Lower leg skin (tissue), 3 donors: ENCODE data around the gene TRAPPC14.

Experiments
- POLR2A ChIP-seq, 2 donors: fragments of 450-650 bp; IDR thresholded peaks; one replicate each; pipeline ENCODE4 v1.6.1; 2016 to 2017; ENCODE audit warnings: antibody characterized with exemption in 2 of 2, mild to moderate bottlenecking in 1 of 2, moderate library complexity in 1 of 2
- TF ChIP-seq, protein P1 (sequence below), 3 donors: fragments of 450-650 bp; IDR thresholded peaks; one replicate each; pipeline ENCODE4 v1.5.1; 2016; ENCODE audit warnings: antibody characterized with exemption in 3 of 3, mild to moderate bottlenecking in 3 of 3, moderate library complexity in 2 of 3

DNA sequence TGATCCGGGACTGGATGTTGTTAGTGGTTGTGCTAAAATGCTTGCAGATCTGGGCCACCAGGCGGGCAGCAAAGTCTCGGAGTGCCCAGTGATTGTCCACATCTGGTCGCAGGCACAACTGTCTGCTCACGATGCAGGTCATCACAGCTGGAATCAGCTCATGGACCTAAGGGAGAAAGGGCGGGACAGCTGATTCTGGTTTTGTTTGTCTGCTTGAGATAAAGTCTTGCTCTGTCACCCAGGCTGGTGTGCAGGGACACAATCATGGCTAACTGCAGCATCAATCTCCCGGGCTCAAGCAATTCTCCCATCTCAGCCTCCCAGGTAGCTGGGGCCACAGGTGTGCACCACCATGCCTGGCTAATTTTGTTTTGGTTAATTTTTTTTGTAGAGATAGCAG lies 47.4 kb downstream of the TRAPPC14 start:
- TF ChIP-seq, protein P1, sequence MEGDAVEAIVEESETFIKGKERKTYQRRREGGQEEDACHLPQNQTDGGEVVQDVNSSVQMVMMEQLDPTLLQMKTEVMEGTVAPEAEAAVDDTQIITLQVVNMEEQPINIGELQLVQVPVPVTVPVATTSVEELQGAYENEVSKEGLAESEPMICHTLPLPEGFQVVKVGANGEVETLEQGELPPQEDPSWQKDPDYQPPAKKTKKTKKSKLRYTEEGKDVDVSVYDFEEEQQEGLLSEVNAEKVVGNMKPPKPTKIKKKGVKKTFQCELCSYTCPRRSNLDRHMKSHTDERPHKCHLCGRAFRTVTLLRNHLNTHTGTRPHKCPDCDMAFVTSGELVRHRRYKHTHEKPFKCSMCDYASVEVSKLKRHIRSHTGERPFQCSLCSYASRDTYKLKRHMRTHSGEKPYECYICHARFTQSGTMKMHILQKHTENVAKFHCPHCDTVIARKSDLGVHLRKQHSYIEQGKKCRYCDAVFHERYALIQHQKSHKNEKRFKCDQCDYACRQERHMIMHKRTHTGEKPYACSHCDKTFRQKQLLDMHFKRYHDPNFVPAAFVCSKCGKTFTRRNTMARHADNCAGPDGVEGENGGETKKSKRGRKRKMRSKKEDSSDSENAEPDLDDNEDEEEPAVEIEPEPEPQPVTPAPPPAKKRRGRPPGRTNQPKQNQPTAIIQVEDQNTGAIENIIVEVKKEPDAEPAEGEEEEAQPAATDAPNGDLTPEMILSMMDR (IDR thresholded peaks at IDR 0.05) = no peak
- no peak for TF ChIP-seq POLR2A (IDR thresholded peaks at IDR 0.05)
